ENCODE results near the gene NPNT.
"Not testable (repeated sequence)": the region's sequence is repeated elsewhere in the genome, so short reads cannot be mapped to it uniquely, and the experiment has no call there.

NPNT gene, protein sequence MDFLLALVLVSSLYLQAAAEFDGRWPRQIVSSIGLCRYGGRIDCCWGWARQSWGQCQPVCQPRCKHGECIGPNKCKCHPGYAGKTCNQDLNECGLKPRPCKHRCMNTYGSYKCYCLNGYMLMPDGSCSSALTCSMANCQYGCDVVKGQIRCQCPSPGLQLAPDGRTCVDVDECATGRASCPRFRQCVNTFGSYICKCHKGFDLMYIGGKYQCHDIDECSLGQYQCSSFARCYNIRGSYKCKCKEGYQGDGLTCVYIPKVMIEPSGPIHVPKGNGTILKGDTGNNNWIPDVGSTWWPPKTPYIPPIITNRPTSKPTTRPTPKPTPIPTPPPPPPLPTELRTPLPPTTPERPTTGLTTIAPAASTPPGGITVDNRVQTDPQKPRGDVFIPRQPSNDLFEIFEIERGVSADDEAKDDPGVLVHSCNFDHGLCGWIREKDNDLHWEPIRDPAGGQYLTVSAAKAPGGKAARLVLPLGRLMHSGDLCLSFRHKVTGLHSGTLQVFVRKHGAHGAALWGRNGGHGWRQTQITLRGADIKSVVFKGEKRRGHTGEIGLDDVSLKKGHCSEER

DNA sequence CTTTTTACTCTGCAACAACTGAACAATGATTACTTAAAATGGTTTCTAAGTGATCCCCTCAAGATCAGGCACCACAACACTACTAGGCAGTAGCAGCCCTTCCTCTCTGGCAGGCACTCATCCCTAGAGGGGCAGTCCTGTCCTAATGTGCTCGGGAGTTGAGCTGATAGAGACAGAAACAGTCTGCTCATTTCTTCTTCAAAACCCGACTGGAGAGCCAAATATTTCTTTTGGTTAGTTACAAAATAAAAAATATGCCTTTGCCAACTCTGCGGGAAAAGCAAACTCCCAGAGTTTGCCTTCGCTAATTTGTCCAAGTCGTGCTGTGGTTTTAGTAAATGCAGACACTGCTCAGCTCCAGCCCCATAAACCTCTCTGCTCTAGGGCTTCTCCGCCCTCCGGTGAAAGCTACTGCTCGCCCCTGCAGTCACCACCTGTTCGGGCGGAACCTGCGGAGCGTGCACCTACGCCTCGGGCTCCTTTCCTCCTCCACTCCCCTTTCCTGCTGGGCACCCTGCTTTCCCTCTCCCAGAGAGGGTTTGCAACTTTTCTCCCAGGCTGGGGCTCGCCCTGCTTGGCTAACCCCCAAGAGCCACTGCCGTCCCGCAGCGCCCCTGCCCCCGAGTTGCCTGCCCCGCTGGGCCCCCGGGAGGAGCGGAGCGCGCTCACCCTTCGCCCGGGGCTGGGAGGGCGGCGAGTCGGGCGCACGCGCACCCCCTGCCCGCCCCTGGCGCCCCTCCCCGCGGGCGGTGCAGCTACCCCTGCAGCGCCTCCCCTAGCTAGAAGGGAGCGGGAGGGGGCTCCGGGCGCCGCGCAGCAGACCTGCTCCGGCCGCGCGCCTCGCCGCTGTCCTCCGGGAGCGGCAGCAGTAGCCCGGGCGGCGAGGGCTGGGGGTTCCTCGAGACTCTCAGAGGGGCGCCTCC lies at the start of gene NPNT:
NPNT (plus strand) TSS at position 812 of the 923 bp plus-strand sequence. CDS start 182 bp downstream, outside the sequence.
- TF ChIP-seq, protein P1, sequence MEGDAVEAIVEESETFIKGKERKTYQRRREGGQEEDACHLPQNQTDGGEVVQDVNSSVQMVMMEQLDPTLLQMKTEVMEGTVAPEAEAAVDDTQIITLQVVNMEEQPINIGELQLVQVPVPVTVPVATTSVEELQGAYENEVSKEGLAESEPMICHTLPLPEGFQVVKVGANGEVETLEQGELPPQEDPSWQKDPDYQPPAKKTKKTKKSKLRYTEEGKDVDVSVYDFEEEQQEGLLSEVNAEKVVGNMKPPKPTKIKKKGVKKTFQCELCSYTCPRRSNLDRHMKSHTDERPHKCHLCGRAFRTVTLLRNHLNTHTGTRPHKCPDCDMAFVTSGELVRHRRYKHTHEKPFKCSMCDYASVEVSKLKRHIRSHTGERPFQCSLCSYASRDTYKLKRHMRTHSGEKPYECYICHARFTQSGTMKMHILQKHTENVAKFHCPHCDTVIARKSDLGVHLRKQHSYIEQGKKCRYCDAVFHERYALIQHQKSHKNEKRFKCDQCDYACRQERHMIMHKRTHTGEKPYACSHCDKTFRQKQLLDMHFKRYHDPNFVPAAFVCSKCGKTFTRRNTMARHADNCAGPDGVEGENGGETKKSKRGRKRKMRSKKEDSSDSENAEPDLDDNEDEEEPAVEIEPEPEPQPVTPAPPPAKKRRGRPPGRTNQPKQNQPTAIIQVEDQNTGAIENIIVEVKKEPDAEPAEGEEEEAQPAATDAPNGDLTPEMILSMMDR (IDR thresholded peaks at IDR 0.05; ENCODE audit: low read depth, low read length, missing control alignments), result no peak
- H3K4me3 ChIP-seq (ENCODE audit: low read depth, low read length), result peak within 1 kb of the TSS; percentile 81
- no peak for DNase-seq (ENCODE audit: low read depth)

DNA sequence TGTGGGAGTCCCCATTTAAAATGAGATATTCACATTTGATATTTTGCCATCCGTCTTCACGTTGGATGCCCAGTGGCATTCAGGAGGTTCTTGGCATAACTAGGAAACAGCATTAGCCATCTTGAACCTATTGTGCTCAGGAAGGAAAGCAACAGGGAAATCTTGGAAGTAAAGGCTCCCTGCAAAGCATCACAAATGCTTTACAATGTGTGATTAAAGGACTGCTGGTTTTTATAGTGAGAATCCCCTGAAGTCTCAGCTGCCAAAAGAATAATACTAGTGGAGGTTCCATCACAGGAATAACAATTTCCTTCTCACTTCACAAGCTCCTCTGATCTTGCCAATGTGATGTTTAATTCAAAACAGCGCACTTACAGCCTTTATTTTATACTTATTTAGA lies 49.7 kb upstream of the NPNT start:
- no peak overlapping the region for H3K4me3 ChIP-seq (ENCODE audit: low read depth, low read length)
- no peak for DNase-seq (ENCODE audit: low read depth)
- TF ChIP-seq, protein P1 (IDR thresholded peaks at IDR 0.05; ENCODE audit: low read depth, low read length, missing control alignments), result no peak

DNA sequence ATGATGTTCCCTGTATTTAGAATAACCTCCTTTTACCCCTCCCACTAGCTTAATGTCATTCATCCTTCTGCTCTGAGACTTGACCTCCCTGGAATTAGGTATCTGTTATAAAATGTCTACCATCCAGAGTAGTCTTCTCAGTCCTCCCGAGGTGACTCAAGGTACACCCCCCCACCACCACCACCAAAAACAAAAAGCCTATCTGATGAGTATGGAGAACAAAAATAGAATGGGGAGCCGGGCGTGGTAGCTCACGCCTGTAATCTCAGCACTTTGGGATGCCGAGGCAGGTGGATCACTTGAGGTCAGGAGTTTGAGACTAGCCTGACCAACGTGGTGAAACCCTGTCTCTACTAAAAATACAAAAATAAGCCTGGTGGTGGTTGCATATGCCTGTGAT lies 46.9 kb upstream of the NPNT start:
- DNase-seq (ENCODE audit: low read depth); H3K4me3 ChIP-seq (ENCODE audit: low read depth, low read length): not testable (repeated sequence)

DNA sequence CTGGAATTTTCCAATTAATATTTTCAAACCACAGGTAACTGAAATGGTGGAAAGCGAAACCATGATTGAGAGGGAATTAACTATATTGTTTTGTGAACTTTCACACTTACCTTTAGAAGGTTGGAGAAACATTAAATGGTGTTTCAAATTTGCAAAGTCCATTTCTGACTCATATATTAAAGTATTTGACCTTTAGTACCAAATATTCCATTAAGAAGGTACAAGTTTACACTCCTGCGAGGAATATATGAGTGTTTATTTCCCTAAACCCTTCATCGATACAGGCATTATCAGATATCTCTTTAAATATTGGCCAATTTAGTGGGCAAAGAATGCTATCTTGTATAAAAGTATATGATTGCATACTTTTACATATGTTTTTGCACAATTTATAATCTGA lies 44.1 kb upstream of the NPNT start:
- TF ChIP-seq, protein P1 (IDR thresholded peaks at IDR 0.05; ENCODE audit: low read depth, low read length, missing control alignments), result no peak
- H3K4me3 ChIP-seq (ENCODE audit: low read depth, low read length), result no peak overlapping the region
- no peak for DNase-seq (ENCODE audit: low read depth)

DNA sequence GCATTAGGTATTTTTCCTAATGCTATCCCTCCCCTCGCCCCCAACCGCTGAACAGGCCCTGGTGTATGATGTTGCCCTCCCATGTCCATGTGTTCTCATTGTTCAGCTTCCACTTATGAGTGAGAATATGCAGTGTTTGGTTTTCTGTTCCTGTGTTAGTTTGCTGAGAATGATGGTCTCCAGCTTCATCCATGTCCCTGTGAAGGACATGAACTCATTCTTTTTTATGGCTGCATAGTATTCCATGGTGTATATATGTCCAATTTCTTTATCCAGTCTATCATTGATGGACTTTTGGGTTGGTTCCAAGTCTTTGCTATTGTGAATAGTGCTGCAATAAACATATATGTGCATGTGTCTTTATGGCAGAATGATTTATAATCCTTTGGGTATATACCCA lies 43.0 kb upstream of the NPNT start:
- not testable (repeated sequence) for DNase-seq (ENCODE audit: low read depth); H3K4me3 ChIP-seq (ENCODE audit: low read depth, low read length)

DNA sequence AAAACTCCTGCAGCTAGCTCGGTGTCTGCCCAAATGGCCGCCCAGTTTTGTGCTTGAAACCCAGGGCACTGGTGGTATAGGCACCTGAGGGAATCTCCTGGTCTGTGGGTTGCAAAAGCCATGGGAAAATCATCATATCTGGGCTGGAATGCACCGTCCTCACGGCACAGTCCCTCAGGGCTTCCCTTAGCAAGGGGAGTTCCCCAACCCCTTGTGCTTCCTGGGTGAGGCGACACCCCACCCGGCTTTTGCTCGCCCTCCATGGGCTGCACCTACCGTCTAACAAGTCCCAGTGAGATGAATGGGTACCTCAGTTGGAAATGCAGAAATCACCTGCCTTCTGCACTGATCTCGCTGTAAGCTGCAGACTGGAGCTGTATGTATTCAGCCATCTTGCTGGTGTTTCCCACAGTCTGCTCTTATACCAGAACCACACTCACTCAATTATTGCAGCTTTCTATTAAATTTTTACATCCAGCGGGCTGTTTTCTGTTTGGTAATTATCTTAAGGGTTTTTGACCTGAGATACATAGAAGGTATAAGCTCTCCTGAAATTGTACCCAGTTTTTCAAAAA lies 36.7 kb upstream of the NPNT start:
- DNase-seq (ENCODE audit: low read depth), result no peak
- TF ChIP-seq, protein P1 (IDR thresholded peaks at IDR 0.05; ENCODE audit: low read depth, low read length, missing control alignments), result no peak
- no peak overlapping the region for H3K4me3 ChIP-seq (ENCODE audit: low read depth, low read length)

DNA sequence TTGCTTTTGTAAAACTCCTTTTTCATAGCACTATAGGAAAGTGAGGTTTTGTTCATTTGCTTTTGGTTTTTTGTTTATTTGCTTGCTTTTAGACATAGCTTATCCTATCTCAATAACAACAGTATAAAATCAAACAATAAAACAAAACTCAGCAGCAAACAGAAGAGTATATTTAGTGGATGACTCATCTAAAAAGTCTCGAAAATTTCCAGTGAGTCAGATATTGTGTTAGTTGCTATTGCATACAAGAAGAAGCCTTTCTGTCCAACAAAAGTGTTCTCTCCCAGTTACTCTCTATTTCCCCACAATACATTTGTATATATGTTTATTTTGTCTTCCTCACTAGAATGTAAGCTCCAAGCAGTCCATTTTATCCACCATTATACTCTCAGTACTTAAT lies 36.0 kb upstream of the NPNT start:
- TF ChIP-seq, protein P1 (IDR thresholded peaks at IDR 0.05; ENCODE audit: low read depth, low read length, missing control alignments), result no peak
- H3K4me3 ChIP-seq (ENCODE audit: low read depth, low read length), result no peak overlapping the region
- DNase-seq (ENCODE audit: low read depth), result no peak
